ENCODE measurements around the gene SLC12A8.

The SLC12A8 gene

GRCh38 chr3:125125821-125126245 lies 86.7 kb downstream of the SLC12A8 start:
- Histone ChIP-seq H3K9me3 (ENCODE audit: insufficient read depth, low read depth, low read length) (no peaks in the 10 kb centered on the region), H3K4me1 (ENCODE audit: insufficient read depth, low read length) (peaks cover 21% of the 10 kb centered on the region), H3K4me3 (ENCODE audit: low read length) (no peak overlapping the region), H3K36me3 (ENCODE audit: insufficient read depth, low read depth, low read length) (no peaks in the 10 kb centered on the region), H3K27ac (ENCODE audit: low read length) (no peak overlapping the region), H3K9ac (ENCODE audit: low read depth, low read length) (no peak overlapping the region), H3K27me3 (ENCODE audit: insufficient read depth, low read length) (no peaks in the 10 kb centered on the region)

- Histone ChIP-seq H3K9me3 (ENCODE audit: insufficient read depth, low read depth, low read length) (no peaks in the 10 kb centered on the region), H3K27ac (ENCODE audit: low read length) (no peak overlapping the region), H3K27me3 (ENCODE audit: insufficient read depth, low read length) (no peaks in the 10 kb centered on the region), H3K9ac (ENCODE audit: low read depth, low read length) (no peak overlapping the region), H3K4me3 (ENCODE audit: low read length) (no peak overlapping the region), H3K36me3 (ENCODE audit: insufficient read depth, low read depth, low read length) (no peaks in the 10 kb centered on the region), H3K4me1 (ENCODE audit: insufficient read depth, low read length) (peaks cover 31% of the 10 kb centered on the region)
These were observed 88.9 kb downstream of the SLC12A8 start for GRCh38 chr3:125123451-125124305.

GRCh38 chr3:125121246-125122010 lies 91.1 kb downstream of the SLC12A8 start:
- H3K4me3 ChIP-seq (ENCODE audit: low read length): peak overlapping the region; percentile 70; the same call in 1 of the 2 replicates
- H3K27me3 ChIP-seq (ENCODE audit: insufficient read depth, low read length): no peaks in the 10 kb centered on the region
- no peaks in the 10 kb centered on the region for H3K36me3 ChIP-seq (ENCODE audit: insufficient read depth, low read depth, low read length)
- H3K27ac ChIP-seq (ENCODE audit: low read length): peak overlapping the region; percentile 2
- peaks cover 34% of the 10 kb centered on the region for H3K4me1 ChIP-seq (ENCODE audit: insufficient read depth, low read length)
- no peaks in the 10 kb centered on the region for H3K9me3 ChIP-seq (ENCODE audit: insufficient read depth, low read depth, low read length)
- peak overlapping the region; percentile 72; the same call in 1 of the 2 replicates for H3K9ac ChIP-seq (ENCODE audit: low read depth, low read length)

- H3K9me3 ChIP-seq (ENCODE audit: insufficient read depth, low read depth, low read length): no peaks in the 10 kb centered on the region
- peak overlapping the region; percentile 70 for H3K4me3 ChIP-seq (ENCODE audit: low read length)
- H3K9ac ChIP-seq (ENCODE audit: low read depth, low read length): peak overlapping the region; percentile 72; the same call in 1 of the 2 replicates
- peaks cover 34% of the 10 kb centered on the region for H3K4me1 ChIP-seq (ENCODE audit: insufficient read depth, low read length)
- peak overlapping the region; percentile 26 for H3K27ac ChIP-seq (ENCODE audit: low read length)
- no peaks in the 10 kb centered on the region for H3K36me3 ChIP-seq (ENCODE audit: insufficient read depth, low read depth, low read length)
- H3K27me3 ChIP-seq (ENCODE audit: insufficient read depth, low read length): no peaks in the 10 kb centered on the region
These were observed 92.0 kb downstream of the SLC12A8 start for GRCh38 chr3:125120379-125121122.

GRCh38 chr3:125119752-125120378 lies 92.7 kb downstream of the SLC12A8 start:
- Histone ChIP-seq H3K4me1 (ENCODE audit: insufficient read depth, low read length) (peaks cover 34% of the 10 kb centered on the region), H3K27ac (ENCODE audit: low read length) (no peak overlapping the region)

GRCh38 chr3:125118600-125118999 lies 93.9 kb downstream of the SLC12A8 start:
- Histone ChIP-seq H3K27ac (ENCODE audit: low read length) (no peak overlapping the region), H3K9ac (ENCODE audit: low read depth, low read length) (no peak overlapping the region), H3K4me3 (ENCODE audit: low read length) (no peak overlapping the region), H3K36me3 (ENCODE audit: insufficient read depth, low read depth, low read length) (no peaks in the 10 kb centered on the region), H3K27me3 (ENCODE audit: insufficient read depth, low read length) (no peaks in the 10 kb centered on the region), H3K4me1 (ENCODE audit: insufficient read depth, low read length) (peaks cover 30% of the 10 kb centered on the region), H3K9me3 (ENCODE audit: insufficient read depth, low read depth, low read length) (no peaks in the 10 kb centered on the region)

More at GRCh38 chr3:125119752-125120378, 92.7 kb downstream of the SLC12A8 start:
- peak overlapping the region; percentile 70 for H3K4me3 ChIP-seq (ENCODE audit: low read length)
- no peaks in the 10 kb centered on the region for H3K36me3 ChIP-seq (ENCODE audit: insufficient read depth, low read depth, low read length)
- no peaks in the 10 kb centered on the region for H3K27me3 ChIP-seq (ENCODE audit: insufficient read depth, low read length)
- H3K9me3 ChIP-seq (ENCODE audit: insufficient read depth, low read depth, low read length): no peaks in the 10 kb centered on the region
- H3K9ac ChIP-seq (ENCODE audit: low read depth, low read length): peak overlapping the region; percentile 72; the same call in 1 of the 2 replicates

- Histone ChIP-seq H3K36me3 (ENCODE audit: insufficient read depth, low read depth, low read length) (no peaks in the 10 kb centered on the region), H3K4me1 (ENCODE audit: insufficient read depth, low read length) (peaks cover 30% of the 10 kb centered on the region), H3K4me3 (ENCODE audit: low read length) (no peak overlapping the region), H3K9me3 (ENCODE audit: insufficient read depth, low read depth, low read length) (no peaks in the 10 kb centered on the region), H3K27ac (ENCODE audit: low read length) (no peak overlapping the region), H3K9ac (ENCODE audit: low read depth, low read length) (no peak overlapping the region), H3K27me3 (ENCODE audit: insufficient read depth, low read length) (no peaks in the 10 kb centered on the region)
These were observed 94.8 kb downstream of the SLC12A8 start for GRCh38 chr3:125117631-125118191.

- no peaks in the 10 kb centered on the region for H3K27me3 ChIP-seq (ENCODE audit: insufficient read depth, low read length)
- no peaks in the 10 kb centered on the region for H3K9me3 ChIP-seq (ENCODE audit: insufficient read depth, low read depth, low read length)
- H3K36me3 ChIP-seq (ENCODE audit: insufficient read depth, low read depth, low read length): no peaks in the 10 kb centered on the region
- no peak overlapping the region for H3K9ac ChIP-seq (ENCODE audit: low read depth, low read length)
- peaks cover 19% of the 10 kb centered on the region for H3K4me1 ChIP-seq (ENCODE audit: insufficient read depth, low read length)
- no peak overlapping the region for H3K4me3 ChIP-seq (ENCODE audit: low read length)
- H3K27ac ChIP-seq (ENCODE audit: low read length): no peak overlapping the region
These were observed 96.1 kb downstream of the SLC12A8 start for GRCh38 chr3:125116311-125117080.

GRCh38 chr3:125115640-125116039 lies 96.9 kb downstream of the SLC12A8 start:
- peaks cover 13% of the 10 kb centered on the region for H3K4me1 ChIP-seq (ENCODE audit: insufficient read depth, low read length)
- no peak overlapping the region for H3K9ac ChIP-seq (ENCODE audit: low read depth, low read length)
- H3K9me3 ChIP-seq (ENCODE audit: insufficient read depth, low read depth, low read length): no peaks in the 10 kb centered on the region
- H3K36me3 ChIP-seq (ENCODE audit: insufficient read depth, low read depth, low read length): no peaks in the 10 kb centered on the region
- no peaks in the 10 kb centered on the region for H3K27me3 ChIP-seq (ENCODE audit: insufficient read depth, low read length)
- H3K4me3 ChIP-seq (ENCODE audit: low read length): no peak overlapping the region
- no peak overlapping the region for H3K27ac ChIP-seq (ENCODE audit: low read length)

GRCh38 chr3:125112981-125113380 lies 99.6 kb downstream of the SLC12A8 start:
- Histone ChIP-seq H3K4me1 (ENCODE audit: insufficient read depth, low read length) (peaks cover 4% of the 10 kb centered on the region), H3K36me3 (ENCODE audit: insufficient read depth, low read depth, low read length) (no peaks in the 10 kb centered on the region), H3K9ac (ENCODE audit: low read depth, low read length) (no peak overlapping the region), H3K9me3 (ENCODE audit: insufficient read depth, low read depth, low read length) (no peaks in the 10 kb centered on the region), H3K27me3 (ENCODE audit: insufficient read depth, low read length) (no peaks in the 10 kb centered on the region), H3K27ac (ENCODE audit: low read length) (no peak overlapping the region), H3K4me3 (ENCODE audit: low read length) (no peak overlapping the region)

Measured in iPS-20b (cell line).